ENCODE data around the gene FAU. TPM values are rescaled to one million over a fixed set of nuclear protein-coding genes. Genes with fewer than 3 reads are reported as not detected.

The FAU gene
- total RNA-seq, 6 experiments from 2014 or later, result 631 to 750 (median 715) TPM

DNA sequence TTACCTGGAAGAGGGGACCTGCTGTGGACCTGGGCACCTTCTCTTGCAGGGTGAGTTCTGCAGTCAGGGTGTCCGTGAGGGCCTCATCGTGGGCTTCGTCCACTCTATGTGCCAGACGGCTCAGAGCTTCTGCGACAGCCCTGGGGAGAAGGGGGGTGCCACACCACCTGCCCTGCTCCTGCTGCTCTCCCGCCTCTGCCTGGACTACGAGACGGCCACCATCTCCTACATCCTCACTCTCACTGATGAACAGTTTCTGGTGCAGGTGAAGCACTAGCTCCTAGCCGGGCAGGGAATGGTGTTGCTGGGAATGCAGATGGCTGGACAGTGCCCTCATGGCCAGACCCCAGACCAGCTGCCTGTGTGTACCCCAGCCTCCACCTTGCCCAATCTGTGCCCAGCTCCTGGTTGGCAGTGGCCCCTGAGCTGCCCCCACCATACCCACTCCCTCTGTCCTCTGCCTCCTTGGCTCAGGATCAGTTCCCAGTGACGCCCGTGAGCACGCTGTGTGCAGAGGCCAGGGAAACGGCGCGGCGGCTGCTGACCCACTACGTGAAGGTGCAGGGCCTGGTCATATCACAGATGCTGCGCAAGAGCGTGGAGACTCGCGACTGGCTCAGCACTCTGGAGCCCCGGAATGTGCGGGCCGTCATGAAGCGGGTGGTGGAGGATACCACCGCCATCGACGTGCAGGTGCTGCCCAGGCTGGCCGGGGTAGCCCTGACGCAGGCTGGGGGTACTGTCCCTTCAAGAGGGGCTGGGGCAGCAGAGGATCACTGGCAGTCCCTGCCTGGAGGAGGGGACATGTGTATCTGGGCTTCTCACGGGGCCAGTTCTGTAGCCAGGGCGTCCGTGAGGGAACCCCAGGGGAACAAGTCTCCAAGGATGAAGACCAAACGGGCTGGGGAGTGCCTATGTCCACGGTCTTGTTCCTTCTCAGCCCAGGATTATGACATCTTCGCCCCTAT lies 12.4 kb downstream of the FAU start:
- H3K9me3 Mint-ChIP-seq, result no peaks in the 10 kb centered on the region
- peaks cover 20% of the 10 kb centered on the region for H3K4me1 Mint-ChIP-seq (ENCODE audit: low read depth)
- no peak for TF ChIP-seq CTCF (IDR thresholded peaks at IDR 0.05)
- no peaks in the 10 kb centered on the region for H3K36me3 Mint-ChIP-seq (ENCODE audit: low read depth)
- H3K27ac Mint-ChIP-seq, result no peak overlapping the region
- H3K27me3 Mint-ChIP-seq (ENCODE audit: insufficient read depth), result peaks cover 2% of the 10 kb centered on the region
- no peak overlapping the region for H3K4me3 Mint-ChIP-seq
- DNase-seq, result no peak

- H3K27ac Mint-ChIP-seq, result no peak overlapping the region
- no peak for TF ChIP-seq CTCF (IDR thresholded peaks at IDR 0.05)
- H3K4me1 Mint-ChIP-seq (ENCODE audit: low read depth), result peaks cover 19% of the 10 kb centered on the region
- no peak for DNase-seq
- H3K27me3 Mint-ChIP-seq (ENCODE audit: insufficient read depth), result no peaks in the 10 kb centered on the region; the same call in none of the 2 replicates
- H3K4me3 Mint-ChIP-seq, result no peak overlapping the region
- H3K36me3 Mint-ChIP-seq (ENCODE audit: low read depth), result no peaks in the 10 kb centered on the region
- no peaks in the 10 kb centered on the region for H3K9me3 Mint-ChIP-seq
These were observed 13.3 kb downstream of the FAU start for GRCh38 chr11:65108469-65109123.

GRCh38 chr11:65107751-65108468 lies 14.0 kb downstream of the FAU start:
- H3K9me3 Mint-ChIP-seq, result no peaks in the 10 kb centered on the region
- H3K36me3 Mint-ChIP-seq (ENCODE audit: low read depth), result no peaks in the 10 kb centered on the region
- H3K27ac Mint-ChIP-seq, result no peak overlapping the region
- H3K27me3 Mint-ChIP-seq (ENCODE audit: insufficient read depth), result no peaks in the 10 kb centered on the region; the same call in none of the 2 replicates
- H3K4me3 Mint-ChIP-seq, result no peak overlapping the region
- peaks cover 13% of the 10 kb centered on the region for H3K4me1 Mint-ChIP-seq (ENCODE audit: low read depth)
- no peak for TF ChIP-seq CTCF (IDR thresholded peaks at IDR 0.05)
- no peak for DNase-seq

GRCh38 chr11:65107078-65107477 lies 14.9 kb downstream of the FAU start:
- no peaks in the 10 kb centered on the region for H3K36me3 Mint-ChIP-seq (ENCODE audit: low read depth)
- no peak overlapping the region for H3K4me3 Mint-ChIP-seq
- no peaks in the 10 kb centered on the region for H3K9me3 Mint-ChIP-seq
- TF ChIP-seq CTCF (IDR thresholded peaks at IDR 0.05), result no peak
- no peaks in the 10 kb centered on the region; the same call in none of the 2 replicates for H3K27me3 Mint-ChIP-seq (ENCODE audit: insufficient read depth)
- DNase-seq, result no peak
- H3K27ac Mint-ChIP-seq, result no peak overlapping the region
- H3K4me1 Mint-ChIP-seq (ENCODE audit: low read depth), result peaks cover 11% of the 10 kb centered on the region

- Mint-ChIP-seq H3K27me3 (ENCODE audit: insufficient read depth) (no peaks in the 10 kb centered on the region; the same call in 1 of the 2 replicates), H3K4me1 (ENCODE audit: low read depth) (no peaks in the 10 kb centered on the region), H3K9me3 (no peaks in the 10 kb centered on the region), H3K36me3 (ENCODE audit: low read depth) (no peaks in the 10 kb centered on the region), H3K27ac (no peak overlapping the region), H3K4me3 (no peak overlapping the region)
- no peak for DNase-seq
- no peak for TF ChIP-seq CTCF (IDR thresholded peaks at IDR 0.05)
These were observed 17.3 kb downstream of the FAU start for GRCh38 chr11:65104628-65105027.
